Smooth muscle cell of the brain vasculature (primary cell): Measurements from ENCODE around the gene NEUROD1.

Experiments used
- DNase-seq: peaks from one replicate; pipeline ENCODE4 v3.0.0-alpha.2; 2012; ENCODE audit warnings: low read depth, low spot score

Gene NEUROD1

DNA sequence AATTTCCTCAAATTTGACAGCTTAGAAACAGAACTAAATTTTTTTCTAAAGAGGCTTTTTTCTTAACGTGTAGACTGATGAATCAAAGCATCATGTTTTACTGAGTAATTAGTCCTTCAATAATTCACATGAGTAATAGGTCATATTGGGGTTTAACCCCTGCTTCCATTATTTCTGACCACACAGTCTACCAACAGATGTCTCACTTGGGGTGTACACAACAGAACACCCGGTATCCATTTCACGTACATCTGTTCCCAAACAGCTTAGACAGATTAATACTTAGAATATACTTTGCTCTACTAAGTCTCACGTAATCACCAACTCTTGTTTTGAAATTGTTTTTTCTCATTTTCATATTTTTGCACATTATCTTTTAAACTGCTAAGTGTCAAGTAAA is 38.2 kb downstream of the NEUROD1 start:
- no peak for DNase-seq

GRCh38 chr2:181639686-181640085 is 40.6 kb downstream of the NEUROD1 start:
- DNase-seq = no peak

GRCh38 chr2:181632733-181633401 is 47.5 kb downstream of the NEUROD1 start:
- DNase-seq = no peak

DNA sequence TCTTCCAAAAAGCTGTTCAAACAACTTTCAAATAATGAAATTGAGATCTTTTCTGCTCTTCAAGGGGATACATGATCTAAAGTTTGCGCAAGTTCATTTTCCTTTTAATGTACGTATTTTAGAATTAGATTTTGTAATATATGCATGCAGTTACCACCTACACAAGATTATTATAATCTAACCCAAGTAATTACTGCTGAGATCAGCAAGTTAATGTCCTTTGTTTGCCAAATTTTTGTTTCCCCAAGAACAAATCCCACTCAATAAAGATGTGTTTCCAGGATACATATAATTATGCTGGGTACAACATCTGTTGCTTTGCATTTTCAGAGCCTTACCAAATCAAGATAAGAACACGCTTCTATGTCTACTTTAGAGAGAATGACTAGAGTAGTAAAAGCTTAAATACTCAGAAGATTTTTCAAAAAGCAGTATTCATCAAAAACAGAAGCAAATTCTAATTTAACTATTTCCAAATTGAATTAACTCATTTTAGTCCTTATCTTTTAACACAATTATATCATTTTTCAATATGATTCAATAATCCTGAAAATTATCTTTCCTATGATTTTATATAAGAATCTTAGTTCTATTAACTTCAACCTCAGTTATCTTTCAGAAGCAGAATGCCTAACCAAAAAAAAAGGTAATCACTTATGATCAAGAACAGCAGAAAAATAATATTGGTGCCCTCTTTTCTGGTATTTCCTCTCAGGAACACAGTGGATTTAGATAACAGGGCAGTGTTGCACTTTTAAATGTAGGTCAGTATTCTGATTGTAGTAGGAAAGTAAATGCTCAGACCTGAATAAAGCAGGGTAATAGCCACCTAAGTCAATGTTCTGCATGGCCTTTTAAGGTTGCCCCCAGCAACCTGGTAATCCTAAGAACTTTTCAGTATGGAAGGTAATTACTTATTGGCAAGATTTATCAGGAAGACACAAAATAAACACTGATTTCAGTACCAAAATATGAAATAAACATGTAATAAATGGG is 51.4 kb downstream of the NEUROD1 start:
- no peak for DNase-seq

GRCh38 chr2:181627545-181627944 is 52.8 kb downstream of the NEUROD1 start:
- no peak for DNase-seq

- no peak for DNase-seq
Measured at GRCh38 chr2:181626671-181627070, 53.6 kb downstream of the NEUROD1 start.
